LoVo (cell line): Measurements from ENCODE around the gene B3GNT8.
"Not testable (repeated sequence)": the region's sequence is repeated elsewhere in the genome, so short reads cannot be mapped to it uniquely, and the experiment has no call there.

Experiments
- DNase-seq: peaks from one replicate; pipeline ENCODE4 v3.0.0-alpha.2; 2016; ENCODE audit warnings: low spot score

Gene B3GNT8

GRCh38 chr19:41436674-41436951 lies 9.4 kb upstream of the B3GNT8 start:
- no peak for DNase-seq

- DNase-seq, result no peak
Measured at GRCh38 chr19:41435936-41436673, 8.9 kb upstream of the B3GNT8 start.

- not testable (repeated sequence) for DNase-seq
Measured at GRCh38 chr19:41435376-41435775, 8.2 kb upstream of the B3GNT8 start.

GRCh38 chr19:41434450-41434849 lies 7.3 kb upstream of the B3GNT8 start:
- DNase-seq, result no peak

- DNase-seq, result no peak
Measured at GRCh38 chr19:41433171-41433570, 6.0 kb upstream of the B3GNT8 start.

GRCh38 chr19:41431426-41432386 lies 4.5 kb upstream of the B3GNT8 start:
- DNase-seq, result no peak

GRCh38 chr19:41430922-41431321 lies 3.7 kb upstream of the B3GNT8 start:
- no peak for DNase-seq

DNA sequence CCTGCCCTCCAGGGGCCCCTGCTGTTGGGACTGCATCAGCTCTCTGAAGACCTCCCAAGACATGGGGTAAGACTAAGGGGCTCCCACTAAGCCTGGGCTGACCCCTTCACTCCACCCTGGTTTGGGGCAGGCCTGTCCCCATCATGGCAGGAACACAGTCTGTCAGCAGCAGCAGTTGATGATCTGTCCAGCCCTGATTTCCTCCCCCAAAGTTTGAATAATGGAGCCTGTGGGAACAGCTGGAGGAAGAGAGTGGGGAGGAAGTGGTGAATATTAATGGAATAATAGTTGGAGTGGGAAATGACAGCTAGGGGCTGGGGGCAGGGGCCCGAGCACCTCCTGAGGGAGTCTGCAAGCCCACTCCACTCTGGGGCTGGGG lies 1.3 kb upstream of the B3GNT8 start:
- no peak for DNase-seq

DNA sequence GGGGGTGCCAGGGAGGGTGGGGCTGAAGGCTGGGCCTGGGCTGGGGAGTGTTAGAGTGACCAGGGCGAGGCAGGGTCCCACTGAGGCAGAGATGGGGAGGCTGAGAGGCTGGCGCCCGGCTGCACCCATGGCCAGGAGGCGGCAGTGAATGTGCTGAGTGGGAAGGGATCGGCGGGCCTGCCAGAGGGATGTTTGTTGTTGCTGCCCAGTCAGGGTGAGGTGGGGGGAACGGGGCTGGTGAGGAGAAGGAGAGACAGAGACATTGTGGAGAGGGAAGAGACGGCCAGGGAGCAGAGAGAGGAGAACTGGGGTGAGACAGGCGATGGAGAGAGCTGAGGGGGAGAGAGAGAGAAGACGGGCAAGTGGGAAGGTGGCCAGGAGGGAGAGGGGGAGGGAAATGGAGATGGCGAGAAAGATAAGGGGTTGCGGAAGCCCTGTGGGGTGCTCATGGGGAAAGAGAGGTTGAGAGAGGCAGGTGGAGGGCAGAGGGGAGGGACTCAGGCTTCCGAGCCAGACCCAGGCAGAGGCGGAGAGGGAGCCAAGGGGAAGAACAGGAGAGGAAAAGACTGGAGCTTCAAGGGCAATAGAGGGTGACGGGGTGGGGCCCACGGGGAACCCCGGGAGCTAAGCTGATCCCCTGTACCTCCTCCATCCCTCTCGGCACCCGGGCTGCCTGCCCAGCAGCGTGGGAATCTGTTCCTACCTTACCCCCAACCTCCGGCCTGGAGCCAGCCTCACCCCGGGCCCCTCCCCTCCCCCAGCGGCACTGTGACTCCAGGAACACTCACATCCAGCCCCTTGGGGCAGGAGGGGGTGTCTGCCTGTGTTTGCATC lies 690 bp upstream of the B3GNT8 start:
- DNase-seq, result no peak

- no peak for DNase-seq
Measured at GRCh38 chr19:41426116-41426841, 895 bp downstream of the B3GNT8 start.

DNA sequence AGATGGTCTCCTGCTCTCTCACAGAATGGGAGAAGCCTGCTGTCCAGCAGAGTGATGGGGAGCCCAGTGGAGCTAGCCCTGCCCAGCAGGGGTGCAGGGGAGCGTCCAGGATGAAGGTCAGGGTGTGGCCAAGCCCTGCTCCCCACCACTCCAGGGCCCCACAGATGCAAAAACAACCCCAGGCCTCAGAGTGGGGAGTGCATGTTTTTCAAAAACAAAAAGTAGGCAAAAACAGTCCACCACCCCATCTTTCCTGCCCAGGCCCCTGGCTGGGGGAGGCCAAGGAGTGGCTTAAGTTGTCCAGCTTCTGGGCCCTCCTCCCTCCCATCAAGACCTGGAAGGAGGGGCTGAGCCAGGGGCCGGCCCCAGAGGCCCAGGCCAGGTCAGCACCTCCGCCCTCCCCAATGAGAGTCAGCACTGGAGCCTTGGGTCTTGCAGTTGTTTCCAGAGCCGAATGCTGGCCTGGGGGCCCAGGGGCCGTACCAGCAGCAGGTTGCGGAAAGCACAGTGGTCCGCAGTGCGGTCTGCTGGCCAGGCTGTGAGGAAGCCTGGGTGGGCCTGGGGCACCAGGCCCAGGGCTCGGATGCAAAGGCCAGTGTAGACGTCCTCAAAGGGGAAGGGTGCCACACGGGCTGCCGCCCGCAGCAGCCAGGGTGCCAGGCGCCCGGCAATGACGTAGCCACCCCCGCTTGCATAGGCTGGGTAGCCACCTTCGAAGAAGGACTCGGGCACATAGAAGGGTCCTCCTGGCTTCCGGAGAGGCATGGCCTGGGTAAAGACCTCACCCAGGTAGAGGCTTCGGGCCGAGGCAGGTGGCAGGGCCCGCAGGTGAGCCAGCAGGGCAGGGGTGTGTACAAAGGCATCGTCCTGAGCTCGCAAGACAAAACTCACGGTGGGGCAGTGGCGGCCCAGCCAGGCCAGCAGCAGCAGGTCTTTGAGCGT lies 1.7 kb downstream of the B3GNT8 start:
- no peak for DNase-seq

- DNase-seq, result no peak
Measured at GRCh38 chr19:41424335-41425173, 2.6 kb downstream of the B3GNT8 start.

- DNase-seq, result no peak
Measured at GRCh38 chr19:41422955-41423354, 4.2 kb downstream of the B3GNT8 start.

DNA sequence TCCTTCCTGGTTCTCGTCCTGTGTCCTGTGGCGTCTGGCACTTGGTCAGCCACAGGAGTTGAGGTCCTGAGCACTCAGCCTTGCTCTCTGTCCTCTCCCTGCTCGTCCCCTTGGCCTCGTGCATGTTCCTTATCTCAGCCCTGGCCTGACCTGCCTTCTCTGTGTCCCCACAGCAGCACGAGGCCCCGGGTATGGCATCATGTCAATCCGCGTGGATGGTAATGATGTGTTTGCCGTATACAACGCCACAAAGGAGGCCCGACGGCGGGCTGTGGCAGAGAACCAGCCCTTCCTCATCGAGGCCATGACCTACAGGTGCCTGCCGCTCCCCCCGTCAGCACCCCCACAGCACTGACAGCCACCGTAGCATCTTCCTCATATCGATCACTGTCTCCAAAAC lies 4.7 kb downstream of the B3GNT8 start:
- no peak for DNase-seq

- no peak for DNase-seq
Measured at GRCh38 chr19:41421973-41422372, 5.2 kb downstream of the B3GNT8 start.

GRCh38 chr19:41421314-41421713 lies 5.9 kb downstream of the B3GNT8 start:
- DNase-seq, result no peak

- DNase-seq, result no peak
Measured at GRCh38 chr19:41420101-41420880, 6.9 kb downstream of the B3GNT8 start.

- DNase-seq, result peak; percentile 36
Measured at GRCh38 chr19:41416194-41416674, 10.9 kb downstream of the B3GNT8 start.

DNA sequence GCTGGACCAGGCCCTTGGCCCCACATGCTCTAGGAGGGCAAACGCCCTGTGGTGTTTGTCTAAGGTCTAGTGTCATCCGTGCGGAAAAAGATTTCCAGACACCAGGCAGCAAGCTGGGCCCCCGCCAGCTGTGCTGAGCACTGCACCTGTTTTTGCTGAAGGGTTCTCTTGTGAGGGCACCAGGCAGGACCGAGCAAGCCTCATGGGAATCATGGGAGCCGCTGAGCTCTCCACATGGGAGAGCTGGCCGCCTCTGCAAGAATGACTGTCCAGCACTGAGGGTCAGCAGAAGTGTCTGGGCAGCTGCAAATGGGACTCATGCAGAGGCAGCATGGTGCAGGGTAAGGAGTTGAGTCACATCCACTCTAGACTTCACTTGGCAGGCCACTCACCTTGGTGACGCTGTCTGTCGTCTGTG lies 12.0 kb downstream of the B3GNT8 start:
- no peak for DNase-seq
